Gastrocnemius medialis (tissue), 4 donors: ENCODE measurements around the gene AMER1.

Experiments used
- POLR2A ChIP-seq, 2 donors: fragments of 450-650 bp; IDR thresholded peaks; one replicate each; pipeline ENCODE4 v1.6.1; 2017; ENCODE audit warnings: antibody characterized with exemption in 2 of 2, mild to moderate bottlenecking in 2 of 2, moderate library complexity in 2 of 2
- TF ChIP-seq, protein P1 (sequence below), 5 experiments: fragments of 450-650 bp in 3 of 5; fragments of 200-600 bp in 2 of 5; sonication (generic) in 2 of 5; IDR thresholded peaks in 4 of 5; conservative IDR thresholded peaks in 1 of 5; 1 replicate in 4 of 5; 2 replicates in 1 of 5; pipeline ENCODE4 v1.5.1; 2016 to 2019; ENCODE audit warnings: antibody characterized with exemption in 5 of 5, mild to moderate bottlenecking in 3 of 5, moderate library complexity in 3 of 5

DNA sequence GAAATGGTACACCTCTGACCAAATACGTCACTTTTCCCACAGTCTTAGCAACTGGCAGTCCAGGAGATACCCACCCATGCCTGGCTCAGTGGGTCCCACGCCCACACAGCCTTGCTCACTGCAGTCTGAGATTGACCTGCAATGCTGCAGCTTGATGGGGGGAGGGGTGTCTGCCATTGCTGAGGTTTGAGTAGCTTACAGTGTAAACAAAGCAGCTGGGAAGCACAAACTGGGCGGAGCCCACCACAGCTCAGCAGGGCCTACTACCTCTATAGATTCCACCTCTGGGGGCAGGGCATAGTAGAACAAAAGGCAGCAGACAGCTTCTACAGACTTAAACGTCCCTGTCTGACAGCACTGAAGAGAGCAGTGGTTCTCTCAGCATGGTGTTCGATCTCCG lies 52.7 kb downstream of the AMER1 start:
- TF ChIP-seq POLR2A (IDR thresholded peaks at IDR 0.05) = no peak
- TF ChIP-seq, protein P1, sequence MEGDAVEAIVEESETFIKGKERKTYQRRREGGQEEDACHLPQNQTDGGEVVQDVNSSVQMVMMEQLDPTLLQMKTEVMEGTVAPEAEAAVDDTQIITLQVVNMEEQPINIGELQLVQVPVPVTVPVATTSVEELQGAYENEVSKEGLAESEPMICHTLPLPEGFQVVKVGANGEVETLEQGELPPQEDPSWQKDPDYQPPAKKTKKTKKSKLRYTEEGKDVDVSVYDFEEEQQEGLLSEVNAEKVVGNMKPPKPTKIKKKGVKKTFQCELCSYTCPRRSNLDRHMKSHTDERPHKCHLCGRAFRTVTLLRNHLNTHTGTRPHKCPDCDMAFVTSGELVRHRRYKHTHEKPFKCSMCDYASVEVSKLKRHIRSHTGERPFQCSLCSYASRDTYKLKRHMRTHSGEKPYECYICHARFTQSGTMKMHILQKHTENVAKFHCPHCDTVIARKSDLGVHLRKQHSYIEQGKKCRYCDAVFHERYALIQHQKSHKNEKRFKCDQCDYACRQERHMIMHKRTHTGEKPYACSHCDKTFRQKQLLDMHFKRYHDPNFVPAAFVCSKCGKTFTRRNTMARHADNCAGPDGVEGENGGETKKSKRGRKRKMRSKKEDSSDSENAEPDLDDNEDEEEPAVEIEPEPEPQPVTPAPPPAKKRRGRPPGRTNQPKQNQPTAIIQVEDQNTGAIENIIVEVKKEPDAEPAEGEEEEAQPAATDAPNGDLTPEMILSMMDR (IDR thresholded peaks at IDR 0.05 in 4 of 5, conservative IDR thresholded peaks at IDR 0.05 in 1 of 5) = no peak
